ENCODE measurements around the gene HDAC9. TPM values are rescaled to one million over a fixed set of nuclear protein-coding genes. Genes with fewer than 3 reads are reported as not detected.
A peak's percentile ranks its signal among the peaks of the same experiment; 100 is the strongest.

HDAC9 gene
- total RNA-seq, 4 donors from 2014 or later: 51.2 to 194 (median 106) TPM

GRCh38 chr7:18566829-18567228, 71.3 kb downstream of the HDAC9 start:
- Histone ChIP-seq H3K27ac (no peak overlapping the region), H3K4me1 (peaks cover 0 to 7% (median 0%) of the 10 kb centered on the region in 3 donors), H3K27me3 (no peaks in the 10 kb centered on the region), H3K9me3 (no peaks in the 10 kb centered on the region), H3K4me3 (no peak overlapping the region), H3K36me3 (no peaks in the 10 kb centered on the region)
- WGBS, 2 donors (ENCODE audit: low coverage in 1 of 2): 92 to 98% methylated on average over 7 of the region's 7 CpGs
- no peak for ATAC-seq
- TF ChIP-seq POLR2AphosphoS5 (IDR thresholded peaks at IDR 0.05) (no peak), EP300 (IDR thresholded peaks at IDR 0.05) (no peak), POLR2A (IDR thresholded peaks at IDR 0.05) (no peak), CTCF (IDR thresholded peaks at IDR 0.05) (no peak)

GRCh38 chr7:18570441-18570840, 74.9 kb downstream of the HDAC9 start:
- H3K36me3 ChIP-seq: peaks cover 0 to 10% of the 10 kb centered on the region in 2 donors
- ATAC-seq: no peak
- no peak overlapping the region for H3K4me3 ChIP-seq
- no peak for TF ChIP-seq POLR2A (IDR thresholded peaks at IDR 0.05)
- TF ChIP-seq EP300 (IDR thresholded peaks at IDR 0.05): no peak
- TF ChIP-seq CTCF (IDR thresholded peaks at IDR 0.05): no peak
- TF ChIP-seq POLR2AphosphoS5 (IDR thresholded peaks at IDR 0.05): no peak
- peaks cover 0 to 7% (median 0%) of the 10 kb centered on the region in 3 donors for H3K4me1 ChIP-seq
- no peaks in the 10 kb centered on the region for H3K27me3 ChIP-seq
- no peak overlapping the region for H3K27ac ChIP-seq
- H3K9me3 ChIP-seq: no peaks in the 10 kb centered on the region
- 89 to 90% methylated on average over 3 of the region's 3 CpGs for WGBS, 2 donors (ENCODE audit: low coverage in 1 of 2)

GRCh38 chr7:18570890-18571478, 75.4 kb downstream of the HDAC9 start:
- TF ChIP-seq EP300 (IDR thresholded peaks at IDR 0.05): no peak
- no peak for TF ChIP-seq POLR2AphosphoS5 (IDR thresholded peaks at IDR 0.05)
- TF ChIP-seq CTCF (IDR thresholded peaks at IDR 0.05): peak; percentile 9 to 44 (median 24)
- TF ChIP-seq POLR2A (IDR thresholded peaks at IDR 0.05): no peak
- H3K9me3 ChIP-seq: no peaks in the 10 kb centered on the region
- peaks cover 0 to 10% of the 10 kb centered on the region in 2 donors for H3K36me3 ChIP-seq
- WGBS, 2 donors (ENCODE audit: low coverage in 1 of 2): 49 to 58% methylated on average over 3 of the region's 3 CpGs
- no peak for ATAC-seq
- no peak overlapping the region for H3K4me3 ChIP-seq
- H3K4me1 ChIP-seq: peaks cover 0 to 7% (median 0%) of the 10 kb centered on the region in 3 donors
- H3K27me3 ChIP-seq: no peaks in the 10 kb centered on the region
- no peak overlapping the region for H3K27ac ChIP-seq

GRCh38 chr7:18572154-18572553, 76.6 kb downstream of the HDAC9 start:
- Histone ChIP-seq H3K4me3 (no peak overlapping the region), H3K4me1 (peaks cover 0 to 7% (median 0%) of the 10 kb centered on the region in 3 donors), H3K27me3 (no peaks in the 10 kb centered on the region), H3K9me3 (no peaks in the 10 kb centered on the region), H3K27ac (no peak overlapping the region), H3K36me3 (peaks cover 0 to 10% of the 10 kb centered on the region in 2 donors)
- TF ChIP-seq POLR2AphosphoS5 (IDR thresholded peaks at IDR 0.05) (no peak), EP300 (IDR thresholded peaks at IDR 0.05) (no peak), POLR2A (IDR thresholded peaks at IDR 0.05) (no peak)
- ATAC-seq: no peak
- 96 to 97% methylated on average over 4 of the region's 4 CpGs for WGBS, 2 donors (ENCODE audit: low coverage in 1 of 2)

GRCh38 chr7:18572885-18573284, 77.3 kb downstream of the HDAC9 start:
- TF ChIP-seq EP300 (IDR thresholded peaks at IDR 0.05): no peak
- no peak for TF ChIP-seq POLR2AphosphoS5 (IDR thresholded peaks at IDR 0.05)
- no peak for TF ChIP-seq CTCF (IDR thresholded peaks at IDR 0.05)
- no peak for TF ChIP-seq POLR2A (IDR thresholded peaks at IDR 0.05)
- no peak overlapping the region for H3K4me3 ChIP-seq
- no peak overlapping the region for H3K27ac ChIP-seq
- peaks cover 0 to 7% (median 0%) of the 10 kb centered on the region in 3 donors for H3K4me1 ChIP-seq
- peaks cover 0 to 10% of the 10 kb centered on the region in 2 donors for H3K36me3 ChIP-seq
- ATAC-seq: no peak
- H3K9me3 ChIP-seq: no peaks in the 10 kb centered on the region
- no peaks in the 10 kb centered on the region for H3K27me3 ChIP-seq
- WGBS, 2 donors (ENCODE audit: low coverage in 1 of 2): 89 to 100% methylated on average over 1 of the region's 1 CpG

Measured in gastroesophageal sphincter (tissue), 4 donors.